ENCODE measurements around the gene EMID1. TPM values are rescaled to one million over a fixed set of nuclear protein-coding genes. Genes with fewer than 3 reads are reported as not detected.

The EMID1 gene
- total RNA-seq, 1 experiment from 2014 or later: 5.4 TPM

DNA sequence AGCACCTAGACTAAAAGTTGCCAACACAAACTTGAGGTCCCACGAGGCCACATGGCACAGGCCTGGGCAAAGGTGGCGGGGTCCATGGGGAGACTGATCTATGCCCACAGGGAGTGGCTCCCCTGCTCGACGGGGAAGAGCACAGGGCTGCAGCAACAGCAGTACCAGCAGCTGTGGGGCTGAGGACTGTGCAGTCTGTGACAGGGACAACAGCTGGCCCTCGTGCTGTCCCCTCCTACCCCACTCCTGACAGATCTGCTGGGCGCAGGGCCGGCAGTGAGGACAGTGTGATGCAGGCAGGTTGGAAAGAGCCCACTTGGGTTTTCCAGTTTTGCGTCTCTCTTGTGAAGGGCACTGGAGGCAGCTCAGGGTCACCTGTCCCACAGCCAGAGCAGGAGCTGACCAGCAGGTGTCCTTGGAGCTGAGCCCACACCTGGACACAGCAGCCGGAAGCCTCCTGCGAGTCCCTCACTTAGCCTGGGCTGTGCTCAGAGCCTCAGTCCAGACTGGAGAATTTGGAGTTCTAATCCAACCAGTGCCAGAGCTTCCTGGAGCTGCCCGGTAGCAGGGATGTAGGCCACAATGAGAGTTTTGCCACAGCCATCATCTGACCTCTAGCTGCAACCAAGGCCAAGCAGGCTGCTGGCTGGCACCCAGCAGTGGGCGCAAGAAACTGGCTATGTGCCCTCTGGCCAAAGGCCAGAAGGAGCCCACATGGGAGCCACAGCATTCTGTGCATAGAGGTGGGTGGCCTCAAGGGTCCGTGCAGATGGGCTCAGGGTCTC, 97.2 kb downstream of the EMID1 start:
- Histone ChIP-seq H2BK20ac (ENCODE audit: low read depth, low read length, poor library complexity, severe bottlenecking) (no peak overlapping the region), H4K8ac (replicated peaks; ENCODE audit: insufficient read length, low read depth, low read length) (no peak overlapping the region), H4K91ac (ENCODE audit: insufficient read length, low read depth, low read length) (no peak overlapping the region), H3K27ac (ENCODE audit: insufficient read length, low read depth, low read length) (no peak overlapping the region), H3K79me1 (ENCODE audit: insufficient read depth, low read depth, low read length, poor library complexity, severe bottlenecking) (no peaks in the 10 kb centered on the region), H3K4me2 (ENCODE audit: insufficient read depth, insufficient read length, low read length) (no peak overlapping the region), H3T11ph (ENCODE audit: low read length) (no peak overlapping the region), H2BK15ac (ENCODE audit: low read depth, low read length) (no peak overlapping the region), H3K79me2 (ENCODE audit: insufficient read depth, low read length) (no peaks in the 10 kb centered on the region), H3K9ac (ENCODE audit: extremely low read depth, insufficient read length, low read length) (no peak overlapping the region), H3K23ac (ENCODE audit: insufficient read length, low read depth, low read length) (no peak overlapping the region), H2BK12ac (ENCODE audit: insufficient read length, low read depth, low read length) (no peak overlapping the region), H4K5ac (ENCODE audit: insufficient read length, low read depth, low read length) (no peak overlapping the region), H3K14ac (ENCODE audit: insufficient read depth, low read length) (no peak overlapping the region), H2AK5ac (ENCODE audit: insufficient read length, low read length) (no peak overlapping the region), H2AFZ (ENCODE audit: low read length) (no peak overlapping the region), H2BK120ac (ENCODE audit: low read depth, low read length, poor library complexity, severe bottlenecking) (no peak overlapping the region), H3K4me1 (ENCODE audit: insufficient read depth, low read length) (no peaks in the 10 kb centered on the region), H3K18ac (ENCODE audit: insufficient read length, low read depth, low read length) (no peak overlapping the region), H4K20me1 (ENCODE audit: control insufficient read depth, insufficient read depth, insufficient read length) (no peaks in the 10 kb centered on the region), H3K4ac (ENCODE audit: low read depth, low read length) (no peak overlapping the region), H3K23me2 (ENCODE audit: insufficient read length, low read depth, low read length, poor library complexity, severe bottlenecking) (peaks cover 8% of the 10 kb centered on the region), H3K56ac (ENCODE audit: insufficient read length, low read depth, low read length) (no peak overlapping the region), H3K9me3 (ENCODE audit: control insufficient read depth, low read depth, low read length) (no peaks in the 10 kb centered on the region), H3K27me3 (ENCODE audit: insufficient read depth, low read length) (no peaks in the 10 kb centered on the region), H2BK5ac (ENCODE audit: insufficient read length, low read length) (no peak overlapping the region)
- Mint-ChIP-seq H3K4me3 (no peak overlapping the region), H3K27me3 (ENCODE audit: low read depth) (peaks cover 8% of the 10 kb centered on the region), H3K9me3 (peaks cover 0 to 3% of the 10 kb centered on the region in 2 experiments; a peak in 2 of 5 replicates), H3K4me1 (peaks cover 21 to 25% of the 10 kb centered on the region in 2 experiments), H3K36me3 (ENCODE audit: insufficient read depth in 1 of 3, low read depth in 3 of 3) (peaks cover 19 to 36% (median 21%) of the 10 kb centered on the region in 3 experiments; a peak in 6 of 7 replicates), H3K27ac (no peak overlapping the region; a peak in 1 of 7 replicates)
- DNase-seq: peak; percentile 57
- no CpG with 5 or more reads among the region's 13 CpGs for WGBS (ENCODE audit: extremely low coverage, insufficient read length, low lambda C conversion rate)
- TF ChIP-seq, protein P1, sequence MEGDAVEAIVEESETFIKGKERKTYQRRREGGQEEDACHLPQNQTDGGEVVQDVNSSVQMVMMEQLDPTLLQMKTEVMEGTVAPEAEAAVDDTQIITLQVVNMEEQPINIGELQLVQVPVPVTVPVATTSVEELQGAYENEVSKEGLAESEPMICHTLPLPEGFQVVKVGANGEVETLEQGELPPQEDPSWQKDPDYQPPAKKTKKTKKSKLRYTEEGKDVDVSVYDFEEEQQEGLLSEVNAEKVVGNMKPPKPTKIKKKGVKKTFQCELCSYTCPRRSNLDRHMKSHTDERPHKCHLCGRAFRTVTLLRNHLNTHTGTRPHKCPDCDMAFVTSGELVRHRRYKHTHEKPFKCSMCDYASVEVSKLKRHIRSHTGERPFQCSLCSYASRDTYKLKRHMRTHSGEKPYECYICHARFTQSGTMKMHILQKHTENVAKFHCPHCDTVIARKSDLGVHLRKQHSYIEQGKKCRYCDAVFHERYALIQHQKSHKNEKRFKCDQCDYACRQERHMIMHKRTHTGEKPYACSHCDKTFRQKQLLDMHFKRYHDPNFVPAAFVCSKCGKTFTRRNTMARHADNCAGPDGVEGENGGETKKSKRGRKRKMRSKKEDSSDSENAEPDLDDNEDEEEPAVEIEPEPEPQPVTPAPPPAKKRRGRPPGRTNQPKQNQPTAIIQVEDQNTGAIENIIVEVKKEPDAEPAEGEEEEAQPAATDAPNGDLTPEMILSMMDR (conservative IDR thresholded peaks at IDR 0.05): no peak

Data from H9 (cell line).